Activated T-helper 9 cell treated with anti-CD3 and anti-CD28 coated beads, Interleukin-2, amount 50 U/mL, for 16 hours (primary cell): ENCODE results near the gene DHCR24.

Source experiments
- DNase-seq: peaks from one replicate; pipeline ENCODE4 v3.0.0-alpha.2; 2020; ENCODE audit warnings: low read depth

DHCR24 gene

GRCh38 chr1:54865238-54866073, 21.5 kb downstream of the DHCR24 start:
- DNase-seq = no peak

GRCh38 chr1:54864460-54865208, 22.4 kb downstream of the DHCR24 start:
- DNase-seq = no peak

- no peak for DNase-seq
These were observed 23.7 kb downstream of the DHCR24 start for GRCh38 chr1:54863267-54863665.

- DNase-seq = no peak
These were observed 25.8 kb downstream of the DHCR24 start for GRCh38 chr1:54861070-54861761.

- no peak for DNase-seq
These were observed 27.1 kb downstream of the DHCR24 start for GRCh38 chr1:54859700-54860391.

- DNase-seq = no peak
These were observed 29.0 kb downstream of the DHCR24 start for GRCh38 chr1:54857746-54858561.

GRCh38 chr1:54857141-54857540, 29.9 kb downstream of the DHCR24 start:
- no peak for DNase-seq

GRCh38 chr1:54854381-54855020, 32.5 kb downstream of the DHCR24 start:
- DNase-seq = no peak

- no peak for DNase-seq
These were observed 33.1 kb downstream of the DHCR24 start for GRCh38 chr1:54853793-54854370.

GRCh38 chr1:54853096-54853792, 33.8 kb downstream of the DHCR24 start:
- no peak for DNase-seq

- DNase-seq = no peak
These were observed 35.0 kb downstream of the DHCR24 start for GRCh38 chr1:54851936-54852524.

GRCh38 chr1:54851406-54851805, 35.6 kb downstream of the DHCR24 start:
- no peak for DNase-seq

GRCh38 chr1:54850737-54851136, 36.3 kb downstream of the DHCR24 start:
- no peak for DNase-seq

GRCh38 chr1:54850069-54850730, 36.8 kb downstream of the DHCR24 start:
- DNase-seq = no peak

- DNase-seq = no peak
These were observed 37.6 kb downstream of the DHCR24 start for GRCh38 chr1:54849219-54850068.

- DNase-seq = no peak
These were observed 38.7 kb downstream of the DHCR24 start for GRCh38 chr1:54848134-54848948.

GRCh38 chr1:54846716-54847284, 40.2 kb downstream of the DHCR24 start:
- no peak for DNase-seq
